HL-60/S4 treated with retinoic acid at 250 ng/mL for 4 days and 3 days (cell line): ENCODE data around the gene PMS1.
"Not testable (repeated sequence)": the region's sequence is repeated elsewhere in the genome, so short reads cannot be mapped to it uniquely, and the experiment has no call there.

Experiments used
- in situ Hi-C: fragments of 300-500 bp; cut with MboI; formaldehyde crosslinking; loops from 2 replicates; pipeline ENCODE4 v1.7.0; 2022; ENCODE audit warnings: low sequenced_read_pairs

The PMS1 gene

GRCh38 chr2:189860161-189860560 lies 75.9 kb downstream of the PMS1 start:
- in situ Hi-C loops, result no loop called here

- in situ Hi-C loops, result no loop called here
Observed at GRCh38 chr2:189862751-189863150, 78.5 kb downstream of the PMS1 start.

DNA sequence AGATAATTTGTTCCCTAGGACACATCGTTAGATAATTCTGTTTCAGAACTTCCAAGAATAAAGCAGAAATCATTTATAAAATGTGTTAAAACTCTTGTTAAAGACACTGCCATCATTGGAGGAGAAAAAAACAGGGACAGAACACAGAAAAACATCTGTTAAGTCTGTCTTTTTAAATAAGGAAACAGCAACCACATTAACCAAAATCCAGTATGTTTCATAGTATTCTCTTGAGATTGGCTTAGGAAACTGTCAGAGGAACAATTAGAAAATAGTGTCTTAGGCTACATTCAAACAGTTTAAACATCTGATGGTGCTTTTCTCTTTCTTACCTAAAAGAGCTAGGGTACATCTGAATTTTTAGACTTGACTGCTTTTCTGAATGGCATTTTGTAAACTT lies 81.6 kb downstream of the PMS1 start:
- in situ Hi-C loops, result no loop called here

GRCh38 chr2:189866296-189866695 lies 82.0 kb downstream of the PMS1 start:
- in situ Hi-C loops, result no loop called here

DNA sequence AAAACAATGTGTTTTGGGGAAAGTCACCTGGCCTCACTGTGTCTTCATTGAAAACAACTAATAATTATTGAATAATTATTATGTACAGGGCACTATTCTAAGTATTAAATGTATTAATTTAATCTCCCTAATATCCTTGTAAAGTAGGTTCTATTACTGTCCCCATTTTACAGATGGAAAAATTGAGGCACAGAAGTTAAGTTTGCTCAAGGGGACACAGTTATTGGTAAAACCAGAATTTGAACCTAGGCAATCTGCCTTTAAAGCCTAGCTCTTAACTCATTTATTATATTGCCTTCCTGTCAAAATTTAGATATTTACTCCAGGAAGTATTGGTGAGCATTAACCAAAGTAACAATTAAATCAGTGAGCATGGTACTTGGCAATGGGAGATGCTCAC lies 84.6 kb downstream of the PMS1 start:
- in situ Hi-C loops, result no loop called here

DNA sequence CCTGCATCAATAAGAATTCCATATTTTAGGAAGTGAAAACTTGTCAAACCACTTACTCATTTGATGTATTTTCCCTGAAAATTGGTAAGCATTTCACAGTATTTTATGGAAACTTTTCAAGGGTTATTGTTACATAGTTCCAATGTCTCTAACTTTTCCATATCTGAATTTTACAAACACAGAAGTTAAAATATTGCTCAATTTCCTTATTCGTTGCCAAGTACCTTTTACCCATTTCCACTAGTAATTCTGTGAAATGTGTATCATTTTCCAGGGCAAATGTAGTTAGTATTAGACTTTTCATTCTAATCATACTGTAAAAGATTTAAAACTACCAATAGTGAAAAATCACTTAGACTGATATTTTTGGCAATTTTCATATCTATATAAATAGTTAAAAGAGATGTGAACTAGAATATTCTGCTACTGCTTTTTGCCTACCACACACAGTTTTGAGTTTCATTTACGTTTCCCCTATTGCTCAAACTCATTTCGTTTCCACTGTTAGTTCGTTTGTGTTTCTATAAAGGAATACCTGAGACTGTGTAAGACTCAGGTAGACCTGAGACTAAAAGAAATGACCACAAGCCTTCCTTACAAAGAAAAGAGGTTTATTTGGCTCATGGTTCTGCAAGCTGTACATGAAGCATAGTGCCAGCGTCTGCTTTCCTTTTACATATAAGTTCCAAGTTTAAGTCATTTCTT lies 86.3 kb downstream of the PMS1 start:
- in situ Hi-C loops, result no loop called here

- in situ Hi-C loops, result no loop called here
Observed at GRCh38 chr2:189873696-189874095, 89.4 kb downstream of the PMS1 start.

- in situ Hi-C loops, result no loop called here
Observed at GRCh38 chr2:189874586-189875320, 90.5 kb downstream of the PMS1 start.

DNA sequence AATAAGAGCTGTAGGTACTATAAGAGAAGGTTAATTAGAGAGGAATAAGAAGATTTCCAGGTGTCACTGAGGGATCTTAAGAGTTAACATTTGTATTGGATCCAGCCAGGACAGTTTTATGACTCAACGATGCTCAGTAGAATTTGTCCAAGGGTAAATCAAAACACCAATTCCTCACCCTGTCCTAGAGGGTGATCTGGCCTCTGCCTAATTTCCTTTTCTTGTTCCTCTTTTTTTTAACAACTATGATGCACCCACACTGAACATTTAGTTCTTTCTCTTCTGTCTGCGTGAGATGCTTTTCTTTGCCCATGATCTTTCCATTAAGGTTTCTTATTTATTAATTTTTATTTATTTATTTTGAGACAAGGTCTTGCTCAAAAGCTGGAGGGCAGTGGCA lies 92.0 kb downstream of the PMS1 start:
- in situ Hi-C loops, result no loop called here

DNA sequence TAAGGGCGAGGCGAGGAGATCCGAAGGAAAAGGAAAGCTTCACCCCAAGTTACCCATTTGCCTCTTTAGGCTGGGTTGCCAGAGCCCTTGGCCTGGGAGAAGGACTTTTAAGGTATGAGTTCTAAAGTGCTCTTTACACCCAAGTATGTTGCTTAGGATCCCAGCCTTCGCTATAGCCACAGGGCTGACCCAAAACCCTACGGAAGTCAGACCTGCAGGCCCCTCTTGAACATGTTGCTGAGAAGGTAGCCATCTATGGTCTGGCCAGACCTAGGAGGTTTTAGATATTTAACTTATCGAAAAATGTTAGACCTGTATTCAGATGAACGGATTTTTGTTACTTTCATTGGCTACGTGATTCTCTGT lies 95.4 kb downstream of the PMS1 start:
- in situ Hi-C loops, result no loop called here

DNA sequence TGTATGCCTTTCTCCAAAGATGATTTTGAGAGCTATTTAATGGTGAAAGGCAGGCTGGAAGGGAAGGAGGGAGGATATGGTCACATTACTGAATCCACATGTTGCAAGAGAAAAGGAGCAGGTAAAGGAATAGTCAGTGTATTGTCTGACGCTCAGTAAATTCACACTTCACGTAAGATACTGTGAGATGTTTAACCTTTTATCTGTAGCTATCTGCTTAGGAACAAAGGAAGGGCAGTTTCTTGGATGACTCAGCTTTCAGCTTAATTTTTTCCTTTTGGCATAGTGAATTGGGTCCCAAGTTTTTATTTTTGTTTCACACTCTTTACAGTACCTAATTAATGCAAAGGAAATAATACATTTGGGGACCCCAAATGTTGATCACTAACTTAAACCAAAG lies 96.2 kb downstream of the PMS1 start:
- in situ Hi-C loops, result no loop called here

- in situ Hi-C loops, result no loop called here
Observed at GRCh38 chr2:189880832-189881492, 96.7 kb downstream of the PMS1 start.

GRCh38 chr2:189885368-189885767 lies 101.1 kb downstream of the PMS1 start:
- in situ Hi-C loops, result no loop called here

DNA sequence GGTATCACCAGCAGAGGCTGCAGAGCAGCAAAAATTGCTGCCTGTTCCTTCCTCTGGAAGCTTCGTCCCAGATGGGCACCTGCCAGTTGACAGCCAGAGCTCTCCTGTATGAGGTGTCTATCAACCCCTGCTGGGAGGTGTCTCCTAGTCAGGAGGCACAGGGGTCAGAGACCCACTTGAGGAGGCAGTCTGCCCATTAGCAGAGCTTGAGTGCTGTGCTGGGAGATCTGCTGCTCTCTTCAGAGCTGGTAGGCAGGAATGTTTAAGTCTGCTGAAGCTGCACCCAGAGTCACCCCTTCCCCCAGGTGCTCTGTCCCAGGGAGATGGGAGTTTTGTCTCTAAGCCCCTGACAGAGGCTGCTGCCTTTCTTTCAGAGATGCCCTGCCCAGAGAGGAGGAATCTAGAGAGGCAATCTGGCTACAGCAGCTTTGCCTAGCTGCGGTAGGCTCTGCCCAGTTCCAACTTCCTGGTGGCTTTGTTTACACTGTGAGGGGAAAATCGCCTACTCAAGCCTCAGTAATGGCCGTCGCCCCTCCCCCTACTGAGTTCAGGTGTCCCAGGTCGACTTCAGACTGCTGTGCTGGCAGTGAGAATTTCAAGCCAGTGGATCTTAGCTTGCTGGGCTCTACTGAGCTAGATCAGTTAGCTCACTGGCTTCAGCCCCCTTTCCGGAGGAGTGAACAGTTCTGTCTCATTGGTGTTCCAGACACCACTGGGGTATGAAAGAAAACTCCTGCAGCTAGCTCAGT lies 108.5 kb downstream of the PMS1 start:
- in situ Hi-C loops, result not testable (repeated sequence)

- in situ Hi-C loops, result no loop called here
Observed at GRCh38 chr2:189896809-189897208, 112.6 kb downstream of the PMS1 start.

GRCh38 chr2:189899101-189899500 lies 114.9 kb downstream of the PMS1 start:
- in situ Hi-C loops, result no loop called here

GRCh38 chr2:189900726-189901125 lies 116.5 kb downstream of the PMS1 start:
- in situ Hi-C loops, result no loop called here

- in situ Hi-C loops, result no loop called here
Observed at GRCh38 chr2:189901664-189902063, 117.4 kb downstream of the PMS1 start.

- in situ Hi-C loops, result no loop called here
Observed at GRCh38 chr2:189913821-189914220, 129.6 kb downstream of the PMS1 start.

DNA sequence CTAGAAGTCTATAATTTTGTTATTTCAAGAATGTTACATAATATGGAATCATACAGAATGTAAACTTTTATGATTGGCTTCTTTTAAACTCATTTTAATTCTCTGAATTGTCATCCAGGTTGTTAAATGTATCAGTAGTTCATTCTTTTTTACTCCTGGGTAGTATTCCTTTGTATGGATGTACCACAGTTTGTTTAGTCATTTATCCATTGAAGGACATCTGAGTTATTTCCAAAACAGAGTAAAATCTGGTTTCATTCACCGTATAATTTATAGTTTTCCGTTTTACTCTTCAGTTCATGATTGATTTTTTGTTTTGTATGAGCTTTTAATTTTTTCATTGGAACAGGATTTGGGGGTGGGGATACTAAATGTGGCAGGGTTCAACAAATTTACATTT lies 132.4 kb downstream of the PMS1 start:
- in situ Hi-C loops, result no loop called here
